ENCODE data around the gene UBE2E2.

Gene UBE2E2

GRCh38 chr3:23239211-23240068 lies 36.3 kb downstream of the UBE2E2 start:
- in situ Hi-C loops (cut with HindIII; ENCODE audit: low sequenced_read_pairs) = no loop called here

GRCh38 chr3:23240171-23240785 lies 37.2 kb downstream of the UBE2E2 start:
- in situ Hi-C loops (cut with HindIII; ENCODE audit: low sequenced_read_pairs) = no loop called here

- in situ Hi-C loops (cut with HindIII; ENCODE audit: low sequenced_read_pairs) = no loop called here
Measured at GRCh38 chr3:23241256-23241655, 38.1 kb downstream of the UBE2E2 start.

- in situ Hi-C loops (cut with HindIII; ENCODE audit: low sequenced_read_pairs) = no loop called here
Measured at GRCh38 chr3:23242106-23242505, 39.0 kb downstream of the UBE2E2 start.

- in situ Hi-C loops (cut with HindIII; ENCODE audit: low sequenced_read_pairs) = no loop called here
Measured at GRCh38 chr3:23244324-23245041, 41.4 kb downstream of the UBE2E2 start.

- in situ Hi-C loops (cut with HindIII; ENCODE audit: low sequenced_read_pairs) = no loop called here
Measured at GRCh38 chr3:23246651-23247050, 43.5 kb downstream of the UBE2E2 start.

- in situ Hi-C loops (cut with HindIII; ENCODE audit: low sequenced_read_pairs) = no loop called here
Measured at GRCh38 chr3:23248594-23249131, 45.5 kb downstream of the UBE2E2 start.

- in situ Hi-C loops (cut with HindIII; ENCODE audit: low sequenced_read_pairs) = no loop called here
Measured at GRCh38 chr3:23249961-23250360, 46.8 kb downstream of the UBE2E2 start.

GRCh38 chr3:23252122-23252521 lies 49.0 kb downstream of the UBE2E2 start:
- in situ Hi-C loops (cut with HindIII; ENCODE audit: low sequenced_read_pairs) = no loop called here

GRCh38 chr3:23253214-23253613 lies 50.1 kb downstream of the UBE2E2 start:
- in situ Hi-C loops (cut with HindIII; ENCODE audit: low sequenced_read_pairs) = no loop called here

GRCh38 chr3:23254282-23254681 lies 51.2 kb downstream of the UBE2E2 start:
- in situ Hi-C loops (cut with HindIII; ENCODE audit: low sequenced_read_pairs) = no loop called here

- in situ Hi-C loops (cut with HindIII; ENCODE audit: low sequenced_read_pairs) = no loop called here
Measured at GRCh38 chr3:23254835-23255234, 51.7 kb downstream of the UBE2E2 start.

GRCh38 chr3:23256741-23257435 lies 53.8 kb downstream of the UBE2E2 start:
- in situ Hi-C loops (cut with HindIII; ENCODE audit: low sequenced_read_pairs) = no loop called here

GRCh38 chr3:23258110-23258509 lies 55.0 kb downstream of the UBE2E2 start:
- in situ Hi-C loops (cut with HindIII; ENCODE audit: low sequenced_read_pairs) = no loop called here

- in situ Hi-C loops (cut with HindIII; ENCODE audit: low sequenced_read_pairs) = no loop called here
Measured at GRCh38 chr3:23259515-23259914, 56.4 kb downstream of the UBE2E2 start.

GRCh38 chr3:23262766-23263165 lies 59.6 kb downstream of the UBE2E2 start:
- in situ Hi-C loops (cut with HindIII; ENCODE audit: low sequenced_read_pairs) = no loop called here

- in situ Hi-C loops (cut with HindIII; ENCODE audit: low sequenced_read_pairs) = no loop called here
Measured at GRCh38 chr3:23263796-23264195, 60.7 kb downstream of the UBE2E2 start.

GRCh38 chr3:23264413-23264812 lies 61.3 kb downstream of the UBE2E2 start:
- in situ Hi-C loops (cut with HindIII; ENCODE audit: low sequenced_read_pairs) = no loop called here

GRCh38 chr3:23270423-23270822 lies 67.3 kb downstream of the UBE2E2 start:
- in situ Hi-C loops (cut with HindIII; ENCODE audit: low sequenced_read_pairs) = no loop called here

- in situ Hi-C loops (cut with HindIII; ENCODE audit: low sequenced_read_pairs) = no loop called here
Measured at GRCh38 chr3:23271876-23272741, 69.0 kb downstream of the UBE2E2 start.

Data from DLD1 (cell line).